Vagina (tissue), 2 donors: Measurements from ENCODE around the gene RCAN1. TPM values are rescaled to one million over a fixed set of nuclear protein-coding genes. Genes with fewer than 3 reads are reported as not detected.
"Not testable (repeated sequence)": the region's sequence is repeated elsewhere in the genome, so short reads cannot be mapped to it uniquely, and the experiment has no call there.

Source experiments
- DNase-seq, 2 donors: peaks; one replicate each; pipeline ENCODE4 v3.0.0-alpha.2; 2017; ENCODE audit errors: extremely low spot score in 2 of 2
- H3K27ac ChIP-seq: fragments of 200-600 bp; sonication (generic); one replicate; pipeline ENCODE4 v1.5.1; 2019
- H3K27me3 ChIP-seq: fragments of 200-600 bp; sonication (generic); one replicate; pipeline ENCODE4 v1.5.1; 2019
- H3K36me3 ChIP-seq, 2 donors: fragments of 200-600 bp; sonication (generic); one replicate each; pipeline ENCODE4 v1.5.1; 2017 to 2019
- H3K4me1 ChIP-seq: fragments of 200-600 bp; sonication (generic); one replicate; pipeline ENCODE4 v1.5.1; 2019
- H3K4me3 ChIP-seq, 2 donors: fragments of 200-600 bp; sonication (generic); 1 replicate in 1 of 2; 2 replicates in 1 of 2; pipeline ENCODE4 v1.5.1; 2016 to 2019
- H3K9me3 ChIP-seq: fragments of 200-600 bp; sonication (generic); one replicate; pipeline ENCODE4 v1.5.1; 2019
- CTCF ChIP-seq, 3 experiments: fragments of 450-650 bp in 2 of 3; fragments of 200-600 bp in 1 of 3; sonication (generic) in 1 of 3; IDR thresholded peaks; one replicate each; pipeline ENCODE4 v1.5.1; 2017 to 2019; ENCODE audit warnings: antibody characterized with exemption in 3 of 3, mild to moderate bottlenecking in 2 of 3, moderate library complexity in 2 of 3
- POLR2A ChIP-seq, 2 donors: fragments of 450-650 bp; IDR thresholded peaks; one replicate each; pipeline ENCODE4 v1.6.1; 2017; ENCODE audit warnings: antibody characterized with exemption in 2 of 2, mild to moderate bottlenecking in 2 of 2, moderate library complexity in 2 of 2
- POLR2AphosphoS5 ChIP-seq, 2 donors: sonication (generic); formaldehyde crosslinking; IDR thresholded peaks; one replicate each; pipeline ENCODE4 v1.9.0; 2017; ENCODE audit warnings: antibody characterized with exemption in 2 of 2, mild to moderate bottlenecking in 2 of 2, low read depth in 1 of 2; ENCODE audit not compliant: insufficient read depth in 1 of 2
- intact Hi-C: fragments of 100-400 bp; cut with DNase I; formaldehyde crosslinking; loops from one replicate; pipeline ENCODE4 v1.15.1; 2023
- total RNA-seq: library from RNA; depleted of rRNA; stranded (reverse); fragments of >200 nt; gene quantifications from one replicate; pipeline ENCODE4 v1.2.3, GENCODE V29; 2016

The RCAN1 gene
- total RNA-seq, 1 donor from 2014 or later = 29.2 TPM

GRCh38 chr21:34560609-34561008 lies 54.3 kb downstream of the RCAN1 start:
- Histone ChIP-seq H3K4me1 (no peaks in the 10 kb centered on the region), H3K36me3 (no peaks in the 10 kb centered on the region), H3K27ac (no peak overlapping the region), H3K4me3 (no peak overlapping the region), H3K9me3 (no peaks in the 10 kb centered on the region), H3K27me3 (no peaks in the 10 kb centered on the region)
- intact Hi-C loops = no loop called here
- TF ChIP-seq POLR2A (IDR thresholded peaks at IDR 0.05) (no peak), CTCF (IDR thresholded peaks at IDR 0.05) (no peak), POLR2AphosphoS5 (IDR thresholded peaks at IDR 0.05; ENCODE audit: insufficient read depth in 1 of 2, low read depth in 1 of 2) (no peak)
- no peak for DNase-seq

- no peaks in the 10 kb centered on the region for H3K36me3 ChIP-seq
- H3K27ac ChIP-seq = no peak overlapping the region
- H3K27me3 ChIP-seq = no peaks in the 10 kb centered on the region
- intact Hi-C loops = no loop called here
- H3K9me3 ChIP-seq = no peaks in the 10 kb centered on the region
- TF ChIP-seq CTCF (IDR thresholded peaks at IDR 0.05) (no peak), POLR2AphosphoS5 (IDR thresholded peaks at IDR 0.05; ENCODE audit: insufficient read depth in 1 of 2, low read depth in 1 of 2) (no peak), POLR2A (IDR thresholded peaks at IDR 0.05) (no peak)
- H3K4me1 ChIP-seq = no peaks in the 10 kb centered on the region
- DNase-seq = no peak
- H3K4me3 ChIP-seq = no peak overlapping the region
Observed at GRCh38 chr21:34560021-34560420, 54.9 kb downstream of the RCAN1 start.

- H3K36me3 ChIP-seq = no peaks in the 10 kb centered on the region
- no peaks in the 10 kb centered on the region for H3K9me3 ChIP-seq
- intact Hi-C loops = no loop called here
- no peak for DNase-seq
- no peaks in the 10 kb centered on the region for H3K4me1 ChIP-seq
- no peak overlapping the region for H3K27ac ChIP-seq
- H3K4me3 ChIP-seq = no peak overlapping the region
- H3K27me3 ChIP-seq = no peaks in the 10 kb centered on the region
- no peak for TF ChIP-seq POLR2A (IDR thresholded peaks at IDR 0.05)
- no peak for TF ChIP-seq CTCF (IDR thresholded peaks at IDR 0.05)
- no peak for TF ChIP-seq POLR2AphosphoS5 (IDR thresholded peaks at IDR 0.05; ENCODE audit: insufficient read depth in 1 of 2, low read depth in 1 of 2)
Observed at GRCh38 chr21:34559089-34559631, 55.8 kb downstream of the RCAN1 start.

- no peak for DNase-seq
- Histone ChIP-seq H3K36me3 (no peaks in the 10 kb centered on the region), H3K4me3 (no peak overlapping the region), H3K27ac (no peak overlapping the region), H3K4me1 (peaks cover 8% of the 10 kb centered on the region), H3K9me3 (no peaks in the 10 kb centered on the region), H3K27me3 (no peaks in the 10 kb centered on the region)
- intact Hi-C loops = no loop called here
- TF ChIP-seq POLR2AphosphoS5 (IDR thresholded peaks at IDR 0.05; ENCODE audit: insufficient read depth in 1 of 2, low read depth in 1 of 2) (peak in 1 of 2 donors; percentile 45), POLR2A (IDR thresholded peaks at IDR 0.05) (no peak), CTCF (IDR thresholded peaks at IDR 0.05) (no peak)
Observed at GRCh38 chr21:34558166-34558565, 56.7 kb downstream of the RCAN1 start.

GRCh38 chr21:34557261-34557660 lies 57.7 kb downstream of the RCAN1 start:
- DNase-seq = no peak
- H3K27me3 ChIP-seq = no peaks in the 10 kb centered on the region
- no peaks in the 10 kb centered on the region for H3K36me3 ChIP-seq
- no peaks in the 10 kb centered on the region for H3K9me3 ChIP-seq
- H3K4me1 ChIP-seq = peaks cover 17% of the 10 kb centered on the region
- H3K27ac ChIP-seq = no peak overlapping the region
- H3K4me3 ChIP-seq = no peak overlapping the region
- TF ChIP-seq POLR2A (IDR thresholded peaks at IDR 0.05) (no peak), CTCF (IDR thresholded peaks at IDR 0.05) (no peak), POLR2AphosphoS5 (IDR thresholded peaks at IDR 0.05; ENCODE audit: insufficient read depth in 1 of 2, low read depth in 1 of 2) (no peak)
- intact Hi-C loops = no loop called here

GRCh38 chr21:34554670-34555069 lies 60.2 kb downstream of the RCAN1 start:
- H3K36me3 ChIP-seq, intact Hi-C loops, DNase-seq, H3K27me3 ChIP-seq, H3K27ac ChIP-seq, H3K4me3 ChIP-seq, H3K9me3 ChIP-seq: not testable (repeated sequence)
- H3K4me1 ChIP-seq = peaks cover 17% of the 10 kb centered on the region
